Activated T-cell treated with anti-CD3 and anti-CD28 coated beads, Interleukin-2, amount 50 U/mL, for 24 hours (primary cell): ENCODE results near the gene CLEC1B.
"Not testable (repeated sequence)": the region's sequence is repeated elsewhere in the genome, so short reads cannot be mapped to it uniquely, and the experiment has no call there.

Experiments used
- DNase-seq: peaks from one replicate; pipeline ENCODE4 v3.0.0-alpha.2; 2020
- H3K27ac Mint-ChIP-seq: 2 replicates; pipeline ENCODE4 v1.8.0; 2020; ENCODE audit warnings: mild to moderate bottlenecking, mixed read lengths
- H3K27me3 Mint-ChIP-seq: 2 replicates; pipeline ENCODE4 v1.8.0; 2020; ENCODE audit warnings: mixed read lengths
- H3K36me3 Mint-ChIP-seq: 2 replicates; pipeline ENCODE4 v1.8.0; 2020; ENCODE audit warnings: low read depth, mixed read lengths
- H3K4me1 Mint-ChIP-seq: 2 replicates; pipeline ENCODE4 v1.8.0; 2020; ENCODE audit warnings: low read depth, mixed read lengths
- H3K4me3 Mint-ChIP-seq: 2 replicates; pipeline ENCODE4 v1.8.0; 2020; ENCODE audit warnings: mild to moderate bottlenecking, moderate library complexity, mixed read lengths
- H3K9me3 Mint-ChIP-seq: 2 replicates; pipeline ENCODE4 v1.8.0; 2020; ENCODE audit warnings: mixed read lengths

Gene CLEC1B

DNA sequence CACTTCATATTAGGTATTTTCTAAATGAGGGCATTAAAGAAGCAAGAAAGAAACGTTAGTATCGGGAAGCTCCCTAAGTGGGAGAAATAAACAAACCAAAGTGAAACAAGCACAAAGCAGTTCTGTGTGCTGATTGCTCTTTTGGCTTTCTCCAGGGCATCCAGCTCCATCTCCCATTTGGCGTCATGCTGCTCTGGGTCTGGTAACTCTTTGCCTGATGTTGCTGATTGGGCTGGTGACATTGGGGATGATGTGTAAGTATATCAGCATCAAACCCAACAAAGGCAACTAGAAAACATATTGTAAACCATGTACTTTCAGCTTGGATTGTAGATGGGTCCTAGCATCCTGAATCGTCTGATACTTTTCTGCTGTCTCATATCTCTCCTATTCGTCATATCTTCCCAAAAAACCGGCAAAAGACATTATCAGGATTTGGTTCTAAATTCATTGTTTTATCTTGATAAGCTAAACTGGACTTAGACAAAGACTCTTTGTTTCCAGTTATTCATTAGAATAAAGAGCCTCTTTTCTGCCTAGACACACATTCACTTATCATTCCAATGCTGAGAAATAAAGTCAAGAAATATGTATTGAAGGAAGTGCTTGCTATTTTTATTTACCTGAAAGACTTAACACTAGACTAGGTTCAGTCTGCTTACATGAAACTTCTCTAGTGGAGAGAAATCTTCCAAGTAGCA lies 13.9 kb upstream of the CLEC1B start:
- H3K9me3 Mint-ChIP-seq: no peaks in the 10 kb centered on the region
- peaks cover 13% of the 10 kb centered on the region for H3K27me3 Mint-ChIP-seq
- no peak overlapping the region for H3K27ac Mint-ChIP-seq
- no peak for DNase-seq
- no peak overlapping the region for H3K4me3 Mint-ChIP-seq
- no peaks in the 10 kb centered on the region for H3K4me1 Mint-ChIP-seq
- no peaks in the 10 kb centered on the region for H3K36me3 Mint-ChIP-seq

DNA sequence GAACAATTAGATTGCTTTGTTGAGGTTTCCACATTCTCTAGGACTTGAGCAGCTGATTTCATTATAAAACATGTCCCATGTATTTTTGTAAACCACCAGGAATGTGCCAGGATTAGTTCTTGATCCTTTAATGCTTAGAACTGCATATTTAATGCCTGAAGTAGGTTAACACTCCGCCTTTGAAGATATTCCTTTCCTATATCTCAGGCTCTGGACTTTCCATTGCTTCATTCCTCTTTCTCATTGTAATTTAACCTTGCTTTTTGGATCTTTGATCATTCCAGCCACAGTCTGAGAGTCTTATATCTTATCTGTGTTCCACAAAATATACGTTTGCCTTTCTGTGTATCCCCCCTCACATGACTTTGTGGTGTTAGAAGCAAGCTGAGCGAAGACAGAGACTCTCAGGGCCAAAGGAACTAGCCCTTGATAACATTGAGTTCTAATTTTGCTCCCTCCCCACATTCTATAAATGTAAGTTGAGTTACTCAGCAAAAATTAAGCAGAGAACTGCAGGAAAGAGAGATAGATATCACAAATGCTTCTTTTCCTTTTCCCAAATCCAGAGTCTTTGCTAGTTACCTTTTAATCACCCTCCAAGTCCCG lies 2.4 kb upstream of the CLEC1B start:
- no peak overlapping the region for H3K4me3 Mint-ChIP-seq

DNA sequence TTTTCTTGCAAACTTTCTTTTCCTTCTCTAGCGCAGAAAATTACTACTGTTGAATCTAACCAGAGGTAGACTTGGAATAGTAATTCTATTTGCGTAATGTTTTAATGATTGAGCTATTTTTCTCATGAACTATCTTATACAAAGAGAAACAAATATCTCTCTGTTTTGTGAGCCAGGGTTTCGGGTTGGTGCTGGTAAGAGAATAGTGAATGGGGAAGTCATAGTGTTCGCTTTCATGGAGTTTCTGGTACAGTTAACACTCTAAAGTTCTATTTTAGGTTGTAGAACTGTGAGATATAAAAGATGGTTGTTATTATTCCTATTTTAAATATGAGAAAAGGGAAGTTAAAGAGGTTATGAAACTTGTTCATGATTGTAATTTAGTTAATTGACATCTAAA lies 6.6 kb downstream of the CLEC1B start:
- no peaks in the 10 kb centered on the region for H3K9me3 Mint-ChIP-seq
- H3K4me1 Mint-ChIP-seq: no peaks in the 10 kb centered on the region
- no peak for DNase-seq
- peaks cover 9% of the 10 kb centered on the region for H3K27me3 Mint-ChIP-seq
- H3K36me3 Mint-ChIP-seq: no peaks in the 10 kb centered on the region
- no peak overlapping the region for H3K4me3 Mint-ChIP-seq
- H3K27ac Mint-ChIP-seq: no peak overlapping the region

More for the DNA sequence above, 2.4 kb upstream of the CLEC1B start:
- H3K4me1 Mint-ChIP-seq: no peaks in the 10 kb centered on the region
- H3K27me3 Mint-ChIP-seq: no peaks in the 10 kb centered on the region
- no peaks in the 10 kb centered on the region for H3K9me3 Mint-ChIP-seq
- no peak overlapping the region for H3K27ac Mint-ChIP-seq
- H3K36me3 Mint-ChIP-seq: no peaks in the 10 kb centered on the region
- no peak for DNase-seq

DNA sequence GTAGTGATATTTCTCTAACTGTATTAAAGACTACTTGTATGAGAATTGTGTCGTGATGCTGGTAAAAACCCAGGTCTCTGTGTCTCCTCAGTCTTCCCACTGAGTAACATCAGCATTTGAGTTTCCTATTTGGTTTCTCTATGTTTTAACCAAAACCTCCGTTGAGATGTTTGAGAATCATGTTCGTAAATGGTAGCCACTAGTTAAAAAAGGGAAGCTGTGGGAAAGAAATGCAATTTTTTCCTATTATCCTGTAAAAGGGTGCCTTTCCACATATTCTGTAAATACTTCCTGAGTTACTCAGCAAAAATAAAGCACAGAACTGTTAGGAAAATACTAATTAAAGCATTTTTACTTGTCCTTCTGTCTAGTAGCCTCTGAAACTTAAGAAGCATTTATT lies 7.0 kb downstream of the CLEC1B start:
- Mint-ChIP-seq H3K4me3 (no peak overlapping the region), H3K27me3 (peaks cover 9% of the 10 kb centered on the region), H3K4me1 (no peaks in the 10 kb centered on the region), H3K9me3 (no peaks in the 10 kb centered on the region), H3K27ac (no peak overlapping the region), H3K36me3 (no peaks in the 10 kb centered on the region)
- DNase-seq: no peak

DNA sequence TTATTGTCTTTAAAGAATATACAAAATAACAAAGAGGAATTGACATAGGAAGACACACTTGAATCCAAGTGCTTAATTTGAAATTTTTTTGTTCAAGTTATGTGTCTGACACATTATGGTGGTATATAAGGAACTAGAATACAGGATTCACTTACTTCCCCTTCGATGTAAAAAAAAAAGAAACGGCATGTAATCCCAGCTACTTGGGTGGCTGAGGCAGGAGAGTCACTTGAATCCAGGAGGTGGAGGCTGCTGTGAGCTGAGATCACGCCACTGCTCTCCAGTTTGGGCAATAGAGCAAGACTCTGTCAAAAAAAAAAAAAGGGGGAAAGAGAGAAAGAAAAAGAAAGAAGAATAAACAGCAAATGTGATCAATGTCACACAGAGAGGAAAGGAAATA lies 18.8 kb downstream of the CLEC1B start:
- no peak overlapping the region for H3K4me3 Mint-ChIP-seq
- H3K27ac Mint-ChIP-seq: no peak overlapping the region
- no peaks in the 10 kb centered on the region for H3K36me3 Mint-ChIP-seq
- H3K9me3 Mint-ChIP-seq: no peaks in the 10 kb centered on the region
- no peak for DNase-seq
- no peaks in the 10 kb centered on the region for H3K27me3 Mint-ChIP-seq
- H3K4me1 Mint-ChIP-seq: no peaks in the 10 kb centered on the region

DNA sequence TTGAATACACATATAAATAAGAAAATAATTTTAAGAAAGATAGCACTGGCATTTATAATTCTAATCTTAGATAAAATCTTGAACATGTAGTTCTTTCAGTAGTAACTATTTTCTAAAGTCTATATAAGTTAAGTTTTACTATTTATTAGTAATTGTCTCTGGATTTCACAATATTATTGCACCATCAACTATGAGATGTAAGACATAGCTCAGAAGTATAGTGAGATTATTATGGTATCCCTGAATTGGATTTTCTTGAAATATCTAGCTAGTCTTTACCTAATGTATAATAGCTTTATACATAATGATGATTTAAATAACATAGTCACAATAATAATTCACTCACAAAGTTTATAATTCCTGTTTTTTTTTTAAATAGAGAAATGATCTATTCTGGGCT lies 21.0 kb downstream of the CLEC1B start:
- Mint-ChIP-seq H3K9me3 (no peaks in the 10 kb centered on the region), H3K36me3 (no peaks in the 10 kb centered on the region), H3K27ac (no peak overlapping the region), H3K27me3 (peaks cover 5% of the 10 kb centered on the region), H3K4me3 (no peak overlapping the region), H3K4me1 (no peaks in the 10 kb centered on the region)
- DNase-seq: no peak

DNA sequence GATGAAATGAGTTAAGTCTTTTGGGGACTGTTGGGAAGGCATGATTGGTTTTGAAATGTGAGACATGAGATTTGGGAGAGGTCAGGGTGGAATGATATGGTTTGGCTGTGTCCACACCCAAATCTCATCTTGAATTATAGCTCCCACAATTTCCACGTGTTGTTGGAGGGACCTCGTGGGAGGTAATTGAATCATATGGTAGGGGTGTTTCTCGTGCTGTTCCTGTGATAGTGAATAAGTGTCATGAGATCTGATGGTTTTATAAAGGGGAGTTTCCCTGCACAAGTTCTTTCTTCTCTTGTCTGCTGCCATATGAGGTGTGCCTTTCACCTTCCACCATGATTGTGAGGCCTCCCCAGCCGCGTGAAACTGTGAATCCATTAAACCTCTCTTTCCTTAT lies 22.3 kb downstream of the CLEC1B start:
- not testable (repeated sequence) for H3K4me3 Mint-ChIP-seq, DNase-seq, H3K27me3 Mint-ChIP-seq, H3K9me3 Mint-ChIP-seq, H3K36me3 Mint-ChIP-seq, H3K27ac Mint-ChIP-seq, H3K4me1 Mint-ChIP-seq

DNA sequence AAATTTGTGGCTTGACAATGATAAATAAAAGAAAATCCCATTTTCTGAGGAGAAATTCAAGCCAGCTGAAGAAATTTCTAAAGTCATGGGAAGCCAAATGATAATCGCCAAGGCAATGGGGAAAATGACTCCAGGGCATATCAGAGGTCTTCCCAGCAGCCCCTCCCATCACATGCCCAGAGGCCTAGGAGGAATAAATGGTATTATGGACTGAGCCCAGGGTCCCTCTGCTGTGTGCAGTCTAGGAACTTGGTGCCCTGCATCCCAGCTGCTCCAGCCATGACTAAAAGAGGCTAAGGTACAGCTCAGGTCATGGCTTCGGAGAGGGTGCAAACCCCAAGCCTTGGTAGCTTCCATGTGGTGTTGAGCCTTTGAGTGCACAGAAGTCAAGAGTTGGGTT lies 23.3 kb downstream of the CLEC1B start:
- peaks cover 5% of the 10 kb centered on the region for H3K27me3 Mint-ChIP-seq

DNA sequence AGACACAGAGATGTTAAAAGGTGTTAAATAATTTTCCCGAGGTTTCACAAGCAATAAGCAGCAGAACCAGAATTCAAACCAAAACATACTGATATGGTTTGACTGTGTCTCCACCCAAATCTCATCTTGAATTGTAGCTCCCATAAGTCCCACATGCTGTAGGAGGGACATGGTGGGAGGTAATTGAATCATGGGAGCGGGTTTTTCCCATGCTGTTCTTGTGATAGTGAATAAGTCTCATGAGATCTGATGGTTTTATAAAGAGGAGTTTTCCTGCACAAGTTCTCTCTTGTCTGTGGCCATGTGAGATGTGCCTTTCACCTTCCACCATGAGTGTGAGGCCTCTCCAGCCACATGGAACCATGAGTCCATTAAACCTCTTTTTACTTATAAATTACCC lies 24.2 kb downstream of the CLEC1B start:
- H3K27me3 Mint-ChIP-seq, H3K9me3 Mint-ChIP-seq, H3K36me3 Mint-ChIP-seq, DNase-seq, H3K27ac Mint-ChIP-seq, H3K4me3 Mint-ChIP-seq, H3K4me1 Mint-ChIP-seq: not testable (repeated sequence)

More for the DNA sequence above, 23.3 kb downstream of the CLEC1B start:
- Mint-ChIP-seq H3K4me3 (no peak overlapping the region), H3K4me1 (no peaks in the 10 kb centered on the region), H3K9me3 (no peaks in the 10 kb centered on the region), H3K36me3 (no peaks in the 10 kb centered on the region), H3K27ac (no peak overlapping the region)
- no peak for DNase-seq

DNA sequence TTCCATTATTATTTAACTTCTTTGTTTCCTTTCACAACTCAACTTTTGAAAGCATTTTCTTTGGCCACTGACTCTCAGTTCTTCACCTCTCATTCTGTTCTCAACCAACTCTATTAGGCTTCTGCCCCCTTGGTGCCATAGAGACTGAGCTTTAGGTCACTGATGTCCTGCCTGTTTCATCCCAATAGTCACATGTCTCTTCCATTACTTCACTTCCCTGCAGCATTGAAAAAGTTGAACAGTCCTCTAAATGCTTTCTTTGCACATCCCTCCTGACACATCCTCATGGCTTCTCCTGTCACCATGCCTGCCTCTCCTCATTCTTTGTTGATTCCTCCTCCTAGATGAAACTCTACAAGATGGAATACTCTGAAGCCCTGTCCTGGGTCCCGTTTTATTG lies 25.0 kb downstream of the CLEC1B start:
- Mint-ChIP-seq H3K36me3 (no peaks in the 10 kb centered on the region), H3K27me3 (peaks cover 5% of the 10 kb centered on the region), H3K4me3 (no peak overlapping the region), H3K4me1 (no peaks in the 10 kb centered on the region), H3K27ac (no peak overlapping the region), H3K9me3 (no peaks in the 10 kb centered on the region)
- DNase-seq: no peak

DNA sequence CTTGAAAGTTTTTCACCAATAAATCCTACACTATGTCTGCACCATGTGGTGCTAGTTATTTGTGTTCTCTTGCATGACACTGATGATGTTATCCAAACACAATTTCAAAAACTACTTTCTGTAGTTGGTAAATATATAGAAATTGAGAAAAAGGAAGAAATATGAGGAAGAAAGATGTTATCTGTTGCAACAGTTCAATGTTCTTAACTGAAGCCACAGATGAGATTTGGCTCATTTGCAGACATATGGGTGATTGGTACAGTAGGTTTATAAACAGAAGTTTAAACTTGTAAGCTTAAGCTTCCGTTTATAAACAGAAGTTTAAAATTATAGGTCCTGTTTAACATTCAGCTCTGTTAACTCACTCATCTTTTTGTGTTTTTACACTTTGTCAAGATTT lies 27.7 kb downstream of the CLEC1B start, which contains the start of gene CLEC12A:
CLEC12A (plus strand) TSS at position 229 of the 400 bp plus-strand sequence. CDS start 188 bp downstream, outside the sequence.
- no peaks in the 10 kb centered on the region for H3K4me1 Mint-ChIP-seq
- no peaks in the 10 kb centered on the region for H3K36me3 Mint-ChIP-seq
- no peaks in the 10 kb centered on the region for H3K9me3 Mint-ChIP-seq
- H3K4me3 Mint-ChIP-seq: no peak within 1 kb of the TSS
- DNase-seq: no peak
- H3K27ac Mint-ChIP-seq: no peak within 1 kb of the TSS
- H3K27me3 Mint-ChIP-seq: peaks cover 5% of the 10 kb centered on the region

DNA sequence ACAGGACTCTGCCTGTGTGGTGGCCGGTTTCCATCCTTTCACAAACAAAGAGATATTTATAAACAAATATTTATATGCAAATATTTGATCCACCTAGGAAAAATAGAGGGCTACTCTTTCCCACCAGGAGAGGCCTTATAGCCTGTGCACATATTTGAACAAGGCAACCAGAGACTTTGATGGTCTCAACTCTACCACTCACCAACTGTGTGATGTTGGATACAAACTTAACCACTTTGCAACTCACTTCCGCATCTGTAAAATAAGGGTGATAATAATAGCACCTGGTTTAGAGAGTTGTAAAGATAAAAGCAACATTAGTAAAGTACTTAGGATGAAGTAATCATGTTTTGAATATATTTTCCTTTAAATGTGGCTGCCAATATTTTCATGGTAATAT lies 29.2 kb downstream of the CLEC1B start:
- H3K27ac Mint-ChIP-seq: no peak overlapping the region
- H3K27me3 Mint-ChIP-seq: peaks cover 5% of the 10 kb centered on the region
- no peak for DNase-seq
- no peaks in the 10 kb centered on the region for H3K36me3 Mint-ChIP-seq
- H3K4me3 Mint-ChIP-seq: no peak overlapping the region
- H3K4me1 Mint-ChIP-seq: no peaks in the 10 kb centered on the region
- no peaks in the 10 kb centered on the region for H3K9me3 Mint-ChIP-seq

DNA sequence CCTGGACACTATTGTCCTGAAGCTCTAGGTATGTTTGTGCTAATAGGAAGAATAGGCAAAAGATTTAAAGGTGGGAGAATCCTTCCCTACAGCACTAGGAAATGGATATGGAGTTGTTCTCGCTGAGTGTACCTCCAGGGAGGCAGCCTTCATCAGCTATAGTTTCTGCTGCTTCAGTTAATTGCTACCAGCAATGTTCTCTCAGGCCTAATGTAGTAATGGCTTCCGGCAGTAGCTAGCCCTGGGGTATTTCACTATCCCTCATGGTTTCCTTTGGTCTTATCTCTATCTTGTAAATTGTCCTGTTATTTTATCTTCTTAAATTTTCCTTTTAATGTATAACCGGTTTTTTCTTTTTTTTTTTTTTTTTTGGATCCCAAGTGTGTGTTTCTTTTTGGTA lies 37.0 kb downstream of the CLEC1B start:
- H3K9me3 Mint-ChIP-seq: no peaks in the 10 kb centered on the region
- peaks cover 28% of the 10 kb centered on the region for H3K4me1 Mint-ChIP-seq
- H3K27me3 Mint-ChIP-seq: no peaks in the 10 kb centered on the region
- no peak overlapping the region for H3K27ac Mint-ChIP-seq
- H3K36me3 Mint-ChIP-seq: no peaks in the 10 kb centered on the region
- no peak for DNase-seq
- no peak overlapping the region for H3K4me3 Mint-ChIP-seq

DNA sequence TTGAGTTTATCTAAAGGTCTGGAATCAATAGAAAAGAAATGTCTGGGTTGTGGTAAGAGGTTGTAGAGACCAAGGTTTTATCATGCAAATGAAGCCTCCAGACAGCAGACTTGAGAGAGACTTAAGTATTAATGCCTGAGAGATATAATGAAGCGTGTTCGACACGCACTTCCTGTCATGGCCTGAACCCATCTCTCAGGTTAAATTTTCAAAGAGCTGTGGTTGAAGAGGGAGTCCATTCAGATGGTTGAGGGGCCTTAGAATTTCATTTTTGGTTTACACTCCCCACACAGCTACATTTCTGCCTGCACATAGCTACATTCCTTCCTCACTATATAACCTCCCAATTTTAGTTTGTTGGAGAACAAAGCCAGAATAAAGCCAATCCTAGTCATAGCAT lies 37.8 kb downstream of the CLEC1B start:
- no peak overlapping the region for H3K27ac Mint-ChIP-seq
- H3K4me3 Mint-ChIP-seq: no peak overlapping the region
- H3K4me1 Mint-ChIP-seq: peaks cover 29% of the 10 kb centered on the region
- no peaks in the 10 kb centered on the region for H3K9me3 Mint-ChIP-seq
- H3K36me3 Mint-ChIP-seq: no peaks in the 10 kb centered on the region
- no peaks in the 10 kb centered on the region for H3K27me3 Mint-ChIP-seq
- DNase-seq: no peak

DNA sequence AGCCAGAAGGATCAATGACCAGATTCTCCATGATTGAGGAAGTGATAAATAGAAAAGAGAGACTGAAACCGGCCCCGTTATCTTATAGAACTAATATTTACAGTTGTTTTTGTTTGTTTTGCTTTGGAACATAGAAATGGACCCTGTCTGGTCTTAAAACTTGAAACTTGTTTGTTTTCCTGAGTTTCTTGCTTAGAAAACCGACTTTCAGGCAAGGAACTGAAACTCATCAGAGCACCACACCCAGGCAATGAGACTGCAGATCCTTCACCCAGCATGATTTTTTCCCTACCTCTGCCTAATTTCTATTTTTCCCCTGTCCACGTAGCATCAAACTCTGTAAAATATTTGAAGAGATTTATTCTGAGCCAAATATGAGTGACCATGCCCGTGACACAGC lies 38.3 kb downstream of the CLEC1B start:
- Mint-ChIP-seq H3K27me3 (no peaks in the 10 kb centered on the region), H3K9me3 (no peaks in the 10 kb centered on the region), H3K4me1 (peaks cover 33% of the 10 kb centered on the region), H3K36me3 (no peaks in the 10 kb centered on the region), H3K4me3 (no peak overlapping the region), H3K27ac (no peak overlapping the region)
- DNase-seq: no peak
